ENCODE data around the gene ZNF225.
A peak's percentile ranks its signal among the peaks of the same experiment; 100 is the strongest.
"Not testable (repeated sequence)": the region's sequence is repeated elsewhere in the genome, so short reads cannot be mapped to it uniquely, and the experiment has no call there.

ZNF225 gene

GRCh38 chr19:44113138-44113783 is at the start of gene ZNF225:
TSS of gene ZNF225 (plus strand) at chr19:44113399. CDS start at chr19:44115828, 2,429 bp downstream.
- peak; percentile 67 to 77 for DNase-seq (ENCODE audit: low read depth in 2 of 2)

- no peak for DNase-seq (ENCODE audit: low read depth in 2 of 2)
Measured at GRCh38 chr19:44066305-44066704, 46.9 kb upstream of the ZNF225 start.

- no peak for DNase-seq (ENCODE audit: low read depth in 2 of 2)
Measured at GRCh38 chr19:44069415-44069814, 43.8 kb upstream of the ZNF225 start.

DNA sequence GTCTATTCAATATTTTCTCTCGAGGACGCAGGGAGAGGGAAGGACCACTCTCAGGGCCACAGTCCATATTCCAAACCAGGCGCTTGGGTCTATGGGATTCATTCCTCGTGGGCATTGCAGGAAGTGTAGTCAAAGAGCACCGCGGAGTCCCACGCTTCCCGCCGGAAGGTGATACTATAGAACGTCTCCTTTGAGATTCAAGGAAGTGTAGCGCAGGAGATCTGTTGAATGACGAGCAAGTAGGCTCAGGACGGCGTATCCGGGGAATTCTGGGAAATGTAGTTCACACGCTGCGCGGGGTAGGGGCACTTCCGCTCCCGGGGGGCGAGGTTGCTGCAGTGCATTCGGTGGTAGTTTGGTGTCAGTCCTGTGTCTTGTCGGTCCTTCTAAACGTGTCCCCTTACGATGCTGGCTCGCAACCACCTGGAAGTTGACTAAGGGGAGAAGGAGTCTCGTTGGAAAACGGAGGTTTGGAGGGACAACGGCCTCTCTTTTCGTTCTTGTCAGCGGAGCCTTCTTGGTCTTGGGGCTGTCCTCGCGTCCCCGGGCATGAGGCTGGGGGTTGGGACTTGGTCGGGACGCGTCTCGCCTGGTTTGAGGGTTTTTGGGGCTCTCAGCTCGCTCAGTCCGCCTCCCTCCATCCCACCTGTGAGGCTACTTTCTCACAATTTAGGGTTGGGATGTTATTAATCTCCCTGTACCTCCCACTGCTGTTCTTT is 41.2 kb upstream of the ZNF225 start, which contains the start of gene ZNF284:
ZNF284 (plus strand) TSS at position 336 of the 719 bp plus-strand sequence. CDS start 4,231 bp downstream, outside the sequence.
- DNase-seq (ENCODE audit: low read depth in 2 of 2) = peak; percentile 52 to 69

- DNase-seq (ENCODE audit: low read depth in 2 of 2) = no peak
Measured at GRCh38 chr19:44072543-44073401, 40.4 kb upstream of the ZNF225 start.

DNA sequence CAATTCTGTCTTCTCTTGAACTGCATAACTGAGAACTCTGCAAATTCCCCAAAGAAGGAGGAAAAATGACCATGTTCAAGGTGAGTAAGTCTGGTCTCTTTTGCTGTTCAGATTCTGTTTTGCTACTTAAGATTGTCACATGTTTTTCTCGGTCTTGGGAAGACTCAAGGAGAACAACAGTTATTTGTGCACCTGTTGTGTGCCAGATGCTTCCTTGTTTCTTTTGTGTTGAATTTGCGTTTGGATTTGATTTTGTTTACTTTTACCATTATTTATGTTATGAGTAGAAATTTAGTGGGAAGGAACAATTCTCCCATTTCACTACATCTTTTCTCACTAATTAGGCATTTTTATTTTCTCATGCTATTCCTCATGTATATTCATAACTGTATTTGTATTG is 36.9 kb upstream of the ZNF225 start:
- DNase-seq (ENCODE audit: low read depth in 2 of 2) = no peak

DNA sequence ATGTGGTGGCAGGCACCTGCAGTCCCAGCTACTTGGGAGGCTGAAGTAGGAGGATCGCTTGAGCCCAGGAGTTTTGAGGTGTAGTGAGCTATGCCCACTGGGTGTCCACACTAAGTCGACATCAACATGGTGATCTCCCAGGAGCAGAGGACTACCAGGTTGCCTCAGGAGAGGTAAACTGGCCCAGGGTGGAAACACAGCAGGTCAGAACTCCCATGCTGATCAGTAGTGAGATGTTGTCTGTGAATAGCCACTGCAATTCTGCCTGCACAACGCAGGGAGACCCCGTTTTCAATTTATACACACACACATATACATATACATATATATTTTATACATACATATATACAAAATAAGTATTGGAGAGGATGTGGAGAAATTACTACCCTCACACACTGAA is 21.1 kb upstream of the ZNF225 start:
- no peak for DNase-seq (ENCODE audit: low read depth in 2 of 2)

- peak; percentile 75 to 77 for DNase-seq (ENCODE audit: low read depth in 2 of 2)
Measured at GRCh38 chr19:44093931-44094765, 19.1 kb upstream of the ZNF225 start, which contains the start of gene ZNF224. TSS of gene ZNF224 (plus strand) at chr19:44094361. CDS start at chr19:44097874, 3,513 bp downstream.

GRCh38 chr19:44107751-44108150 is 5.4 kb upstream of the ZNF225 start:
- no peak for DNase-seq (ENCODE audit: low read depth in 2 of 2)

- no peak for DNase-seq (ENCODE audit: low read depth in 2 of 2)
Measured at GRCh38 chr19:44109458-44109857, 3.7 kb upstream of the ZNF225 start.

GRCh38 chr19:44111910-44112463 is 1.2 kb upstream of the ZNF225 start:
- no peak for DNase-seq (ENCODE audit: low read depth in 2 of 2)

DNA sequence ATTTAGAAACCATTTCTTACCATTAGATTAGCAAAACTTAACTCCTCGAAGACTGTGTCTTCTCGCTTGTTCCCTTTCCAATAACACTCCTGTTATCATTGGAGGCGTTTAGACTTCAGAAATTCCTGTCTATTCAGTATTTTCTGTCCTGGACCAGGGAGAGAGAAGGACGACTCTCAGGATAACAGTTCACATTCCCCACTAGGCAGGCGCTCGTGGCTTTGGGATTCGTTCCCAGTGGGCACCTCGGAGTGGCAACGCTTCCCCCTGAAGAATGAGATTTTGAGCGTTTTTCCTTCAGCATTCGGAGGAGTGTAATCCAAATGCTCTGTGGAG is 429 bp upstream of the ZNF225 start:
- no peak for DNase-seq (ENCODE audit: low read depth in 2 of 2)

- no peak for DNase-seq (ENCODE audit: low read depth in 2 of 2)
Measured at GRCh38 chr19:44113784-44114390, 688 bp downstream of the ZNF225 start.

GRCh38 chr19:44121162-44121561 is 8.0 kb downstream of the ZNF225 start:
- not testable (repeated sequence) for DNase-seq (ENCODE audit: low read depth in 2 of 2)

DNA sequence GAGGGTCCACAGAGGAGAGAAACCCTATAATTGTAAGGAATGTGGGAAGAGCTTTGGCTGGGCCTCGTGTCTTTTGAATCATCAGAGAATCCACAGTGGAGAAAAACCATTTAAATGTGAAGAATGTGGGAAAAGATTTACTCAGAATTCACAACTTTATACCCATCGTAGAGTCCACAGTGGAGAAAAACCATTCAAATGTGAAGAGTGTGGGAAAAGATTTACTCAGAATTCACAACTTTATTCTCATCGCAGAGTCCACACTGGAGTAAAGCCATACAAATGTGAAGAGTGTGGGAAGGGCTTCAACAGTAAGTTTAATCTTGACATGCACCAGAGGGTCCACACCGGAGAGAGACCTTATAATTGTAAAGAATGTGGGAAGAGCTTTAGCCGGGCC is 18.8 kb downstream of the ZNF225 start:
- no peak for DNase-seq (ENCODE audit: low read depth in 2 of 2)

DNA sequence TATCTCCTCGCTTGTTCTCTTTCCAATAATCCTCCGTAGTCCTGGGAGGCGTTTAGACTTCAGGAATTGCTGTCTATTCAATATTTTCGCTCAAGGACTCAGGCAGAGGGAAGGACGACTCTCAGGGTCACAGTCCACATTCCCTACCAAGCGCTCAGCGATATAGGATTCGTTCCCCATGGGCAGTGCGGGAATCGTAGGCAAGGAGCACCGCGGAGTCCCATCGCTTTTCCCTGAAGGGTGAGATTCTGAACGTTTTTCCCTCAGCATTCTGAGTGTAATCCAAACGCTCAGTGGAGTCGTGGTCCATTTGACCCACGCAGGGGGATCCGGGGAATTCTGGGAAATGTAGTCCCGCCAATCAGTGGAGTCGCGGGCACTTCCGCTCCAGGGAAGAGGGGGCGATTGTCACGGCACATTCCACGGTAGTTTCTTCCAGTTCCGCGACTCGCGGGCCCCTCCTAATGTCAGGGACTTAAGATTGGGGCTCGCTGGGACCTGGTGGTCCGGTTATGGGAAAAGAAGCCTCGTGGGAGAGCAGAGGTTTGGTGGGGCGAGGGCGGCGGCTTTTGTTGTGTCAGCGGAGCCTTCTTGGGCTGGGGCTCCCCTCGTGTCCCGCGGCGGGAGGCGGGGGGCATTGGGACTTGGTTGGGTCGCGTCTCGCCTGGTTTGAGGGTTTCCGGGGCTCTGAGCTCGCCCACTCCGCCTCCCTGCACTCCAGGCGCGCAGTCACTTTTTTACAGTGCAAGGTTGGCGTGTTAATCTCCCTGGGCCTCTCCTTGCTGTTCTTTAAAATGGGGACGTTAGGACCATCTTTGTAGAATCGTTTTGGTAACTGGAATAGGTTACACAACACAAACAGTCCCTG is 28.2 kb downstream of the ZNF225 start, which contains the start of gene ZNF234:
ZNF234 (plus strand) TSS at position 364 of the 868 bp plus-strand sequence. CDS start 3,079 bp downstream, outside the sequence.
- DNase-seq (ENCODE audit: low read depth in 2 of 2) = peak; percentile 36 to 51

DNA sequence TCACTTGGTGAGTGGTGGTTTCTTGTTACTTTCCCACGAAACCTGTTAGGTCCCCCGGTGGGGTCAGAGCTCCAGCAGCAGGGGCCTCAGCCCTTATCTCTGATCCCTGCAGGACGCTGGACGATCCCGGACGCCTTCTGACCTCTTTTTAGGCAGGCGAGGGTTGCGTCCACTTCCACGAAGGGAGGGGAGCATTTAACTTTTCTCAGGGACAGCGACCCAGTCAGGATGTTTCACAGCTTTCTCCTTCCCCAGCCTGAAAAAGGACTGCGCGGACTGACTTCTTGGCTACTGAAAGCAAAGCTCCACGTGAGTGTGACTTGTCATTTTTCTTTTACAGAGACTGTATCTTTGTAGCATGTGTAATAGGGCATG is 28.8 kb downstream of the ZNF225 start:
- no peak for DNase-seq (ENCODE audit: low read depth in 2 of 2)

- no peak for DNase-seq (ENCODE audit: low read depth in 2 of 2)
Measured at GRCh38 chr19:44149776-44150175, 36.6 kb downstream of the ZNF225 start.

DNA sequence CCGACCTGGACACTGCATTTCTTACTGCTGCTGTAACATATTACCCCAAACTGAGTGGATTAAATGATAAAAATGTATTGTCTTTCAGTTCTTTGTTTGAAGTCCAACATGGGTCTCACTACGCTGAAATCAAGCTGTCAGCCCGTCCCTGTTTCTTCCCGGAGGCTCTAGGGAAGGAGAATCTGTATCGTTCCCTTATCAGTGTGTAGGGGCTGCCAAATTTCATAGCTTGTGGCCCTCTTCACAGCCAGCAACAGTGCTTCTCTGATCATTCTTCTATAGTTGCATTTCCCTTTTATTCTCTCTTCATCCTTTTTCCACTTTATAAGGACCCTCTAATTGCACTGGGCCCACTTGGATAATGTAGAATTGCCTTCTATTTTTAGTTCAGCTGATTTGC is 38.3 kb downstream of the ZNF225 start:
- no peak for DNase-seq (ENCODE audit: low read depth in 2 of 2)

DNA sequence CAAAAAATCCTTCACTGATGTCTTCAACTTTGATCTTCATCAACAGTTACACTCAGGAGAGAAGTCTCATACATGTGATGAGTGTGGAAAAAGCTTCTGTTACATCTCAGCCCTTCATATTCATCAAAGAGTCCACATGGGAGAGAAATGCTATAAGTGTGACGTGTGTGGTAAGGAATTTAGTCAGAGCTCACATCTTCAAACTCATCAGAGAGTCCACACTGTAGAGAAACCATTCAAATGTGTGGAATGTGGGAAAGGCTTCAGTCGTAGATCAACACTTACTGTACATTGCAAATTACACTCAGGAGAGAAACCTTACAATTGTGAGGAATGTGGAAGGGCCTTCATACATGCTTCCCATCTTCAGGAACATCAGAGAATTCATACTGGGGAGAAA is 43.3 kb downstream of the ZNF225 start:
- no peak for DNase-seq (ENCODE audit: low read depth in 2 of 2)
